HG02840 (cell line): ENCODE results near the gene SCYGR7.
"Not testable (repeated sequence)": the region's sequence is repeated elsewhere in the genome, so short reads cannot be mapped to it uniquely, and the experiment has no call there.

ENCODE experiments used
- ATAC-seq: cut with Tn5 transposase; IDR thresholded peaks from one replicate; pipeline ENCODE4 v1.9.1; 2021; ENCODE audit warnings: mild to moderate bottlenecking, moderate library complexity, moderate number of reproducible peaks; ENCODE audit not compliant: unreplicated experiment, low FRiP score

The SCYGR7 gene

GRCh38 chr2:227756261-227756660, 28.1 kb downstream of the SCYGR7 start:
- ATAC-seq: not testable (repeated sequence)

- no peak for ATAC-seq
Observed at GRCh38 chr2:227759411-227760118, 31.4 kb downstream of the SCYGR7 start.

- ATAC-seq: no peak
Observed at GRCh38 chr2:227761740-227762476, 33.8 kb downstream of the SCYGR7 start.

GRCh38 chr2:227765788-227766372, 37.7 kb downstream of the SCYGR7 start:
- ATAC-seq: no peak

GRCh38 chr2:227766373-227766883, 38.3 kb downstream of the SCYGR7 start:
- ATAC-seq: no peak

GRCh38 chr2:227767830-227768229, 39.7 kb downstream of the SCYGR7 start:
- ATAC-seq: no peak

- ATAC-seq: no peak
Observed at GRCh38 chr2:227772197-227772661, 44.1 kb downstream of the SCYGR7 start.

- no peak for ATAC-seq
Observed at GRCh38 chr2:227772932-227773331, 44.8 kb downstream of the SCYGR7 start.

- no peak for ATAC-seq
Observed at GRCh38 chr2:227774011-227774624, 46.0 kb downstream of the SCYGR7 start.

- no peak for ATAC-seq
Observed at GRCh38 chr2:227774895-227775842, 47.0 kb downstream of the SCYGR7 start.
